Ramos (cell line): Measurements from ENCODE around the gene PRPSAP2.

Source experiments
- in situ Hi-C: fragments of 300-500 bp; cut with MboI; formaldehyde crosslinking; loops from one replicate; pipeline ENCODE4 v1.14.3; 2022; ENCODE audit warnings: low sequenced_read_pairs; ENCODE audit not compliant: unreplicated experiment

The PRPSAP2 gene

GRCh38 chr17:18971801-18972200, 113.9 kb downstream of the PRPSAP2 start:
- in situ Hi-C loops, result loop anchor here (25.0 kb wide), 1 partner anchor 160 kb away; no protein-coding TSS in a partner anchor

- in situ Hi-C loops, result loop anchor here (25.0 kb wide), 1 partner anchor 162 kb away; no protein-coding TSS in a partner anchor
These were observed 116.6 kb downstream of the PRPSAP2 start for GRCh38 chr17:18974407-18975149.

GRCh38 chr17:18975597-18975996, 117.7 kb downstream of the PRPSAP2 start:
- in situ Hi-C loops, result no loop called here

GRCh38 chr17:18976201-18976600, 118.3 kb downstream of the PRPSAP2 start:
- in situ Hi-C loops, result no loop called here

- in situ Hi-C loops, result no loop called here
These were observed 119.1 kb downstream of the PRPSAP2 start for GRCh38 chr17:18977021-18977420.

- in situ Hi-C loops, result no loop called here
These were observed 119.7 kb downstream of the PRPSAP2 start for GRCh38 chr17:18977646-18978045.

GRCh38 chr17:18978050-18978449, 120.1 kb downstream of the PRPSAP2 start:
- in situ Hi-C loops, result no loop called here

- in situ Hi-C loops, result no loop called here
These were observed 120.7 kb downstream of the PRPSAP2 start for GRCh38 chr17:18978655-18979054.
